G401.6 (cell line): ENCODE measurements around the gene ASTN2.

Experiments
- FAIRE-seq: peaks from 2 replicates; lab custom pipeline; 2012; peaks lifted over from hg19 to GRCh38; lab: Jason Lieb, UNC

Gene ASTN2, protein sequence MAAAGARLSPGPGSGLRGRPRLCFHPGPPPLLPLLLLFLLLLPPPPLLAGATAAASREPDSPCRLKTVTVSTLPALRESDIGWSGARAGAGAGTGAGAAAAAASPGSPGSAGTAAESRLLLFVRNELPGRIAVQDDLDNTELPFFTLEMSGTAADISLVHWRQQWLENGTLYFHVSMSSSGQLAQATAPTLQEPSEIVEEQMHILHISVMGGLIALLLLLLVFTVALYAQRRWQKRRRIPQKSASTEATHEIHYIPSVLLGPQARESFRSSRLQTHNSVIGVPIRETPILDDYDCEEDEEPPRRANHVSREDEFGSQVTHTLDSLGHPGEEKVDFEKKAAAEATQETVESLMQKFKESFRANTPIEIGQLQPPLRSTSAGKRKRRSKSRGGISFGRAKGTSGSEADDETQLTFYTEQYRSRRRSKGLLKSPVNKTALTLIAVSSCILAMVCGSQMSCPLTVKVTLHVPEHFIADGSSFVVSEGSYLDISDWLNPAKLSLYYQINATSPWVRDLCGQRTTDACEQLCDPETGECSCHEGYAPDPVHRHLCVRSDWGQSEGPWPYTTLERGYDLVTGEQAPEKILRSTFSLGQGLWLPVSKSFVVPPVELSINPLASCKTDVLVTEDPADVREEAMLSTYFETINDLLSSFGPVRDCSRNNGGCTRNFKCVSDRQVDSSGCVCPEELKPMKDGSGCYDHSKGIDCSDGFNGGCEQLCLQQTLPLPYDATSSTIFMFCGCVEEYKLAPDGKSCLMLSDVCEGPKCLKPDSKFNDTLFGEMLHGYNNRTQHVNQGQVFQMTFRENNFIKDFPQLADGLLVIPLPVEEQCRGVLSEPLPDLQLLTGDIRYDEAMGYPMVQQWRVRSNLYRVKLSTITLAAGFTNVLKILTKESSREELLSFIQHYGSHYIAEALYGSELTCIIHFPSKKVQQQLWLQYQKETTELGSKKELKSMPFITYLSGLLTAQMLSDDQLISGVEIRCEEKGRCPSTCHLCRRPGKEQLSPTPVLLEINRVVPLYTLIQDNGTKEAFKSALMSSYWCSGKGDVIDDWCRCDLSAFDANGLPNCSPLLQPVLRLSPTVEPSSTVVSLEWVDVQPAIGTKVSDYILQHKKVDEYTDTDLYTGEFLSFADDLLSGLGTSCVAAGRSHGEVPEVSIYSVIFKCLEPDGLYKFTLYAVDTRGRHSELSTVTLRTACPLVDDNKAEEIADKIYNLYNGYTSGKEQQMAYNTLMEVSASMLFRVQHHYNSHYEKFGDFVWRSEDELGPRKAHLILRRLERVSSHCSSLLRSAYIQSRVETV (N-terminal part only)

DNA sequence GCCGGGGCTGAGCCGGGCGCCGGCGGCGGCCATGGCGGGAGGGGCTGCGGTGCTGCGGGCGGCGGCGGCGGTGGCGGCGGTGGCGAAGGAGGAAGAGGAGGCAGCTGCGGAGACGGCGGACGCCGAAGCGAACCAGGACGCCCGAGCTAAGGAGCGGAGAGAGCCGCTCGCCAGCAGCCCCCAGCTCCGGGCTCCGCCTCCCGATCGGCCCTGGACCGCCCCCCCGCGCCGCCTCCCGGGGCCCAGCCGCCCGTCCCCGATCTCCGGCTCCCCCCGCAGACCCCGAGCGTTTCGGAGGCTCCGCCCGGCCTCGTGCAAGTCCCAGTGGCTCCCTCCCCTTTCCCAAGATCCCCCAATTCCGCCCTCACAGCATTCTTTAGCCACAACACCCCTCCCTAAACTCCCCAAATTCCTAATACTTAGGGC lies at the start of gene ASTN2:
TSS of gene ASTN2 (minus strand) at position 152 of the 426 bp plus-strand sequence. CDS start at position 33, 119 bp downstream.
- no peak for FAIRE-seq

DNA sequence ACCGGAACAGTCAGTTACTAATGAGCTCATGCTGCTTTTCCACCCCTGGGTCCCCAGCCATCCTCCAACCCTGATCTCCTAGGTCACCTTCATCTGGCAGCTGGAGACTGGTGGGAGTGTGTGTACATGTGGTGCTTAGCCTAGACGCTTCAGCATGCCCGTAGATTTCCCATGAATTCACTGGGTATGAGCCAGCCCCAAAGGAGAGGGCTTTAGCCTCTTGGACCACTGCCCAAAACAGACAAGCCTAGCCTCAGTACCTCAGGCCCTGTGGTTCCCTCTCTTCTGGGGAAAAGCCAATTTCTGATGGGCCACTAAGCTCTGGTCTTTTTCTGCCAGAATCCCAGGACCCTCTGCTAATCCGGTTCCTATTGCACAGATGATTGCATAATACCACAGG lies 48.0 kb upstream of the ASTN2 start:
- no peak for FAIRE-seq

DNA sequence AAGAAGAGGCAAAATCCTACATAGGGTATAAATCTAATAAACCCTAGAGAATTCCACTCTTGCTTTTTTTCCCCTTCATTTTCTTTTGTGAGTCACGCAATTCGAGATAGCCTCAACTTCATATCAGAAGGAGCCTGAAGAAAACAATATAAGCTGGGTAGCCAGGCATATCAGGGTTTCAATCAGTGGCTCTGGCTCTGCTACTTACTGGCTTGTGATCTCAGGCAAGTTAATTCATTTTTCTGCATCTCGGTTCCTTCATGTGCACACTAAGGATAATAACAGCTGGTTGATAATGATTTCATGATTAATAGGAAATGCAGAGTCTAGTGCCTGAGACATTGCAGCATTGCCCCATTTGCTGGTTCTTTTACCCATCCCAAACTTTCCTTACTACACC lies 46.5 kb upstream of the ASTN2 start:
- FAIRE-seq: no peak

DNA sequence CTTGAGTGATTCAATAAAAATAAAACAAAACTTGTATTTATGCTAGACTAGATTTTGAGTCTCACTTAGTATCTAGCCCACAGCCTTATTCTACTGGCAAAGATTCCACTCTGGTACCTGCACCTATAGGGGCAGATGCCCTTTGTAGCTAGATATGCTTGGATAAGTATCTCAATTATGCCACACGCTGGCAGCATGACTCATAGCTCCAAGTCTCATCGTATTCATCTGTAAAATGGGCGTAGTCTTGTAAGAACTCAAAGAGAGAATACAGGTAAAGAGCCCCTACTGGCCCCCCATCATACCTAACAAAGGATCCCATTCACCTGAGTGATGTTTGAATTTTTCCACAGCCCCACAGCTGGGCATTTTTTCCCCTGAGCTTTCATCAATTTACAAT lies 45.9 kb upstream of the ASTN2 start:
- FAIRE-seq: no peak

DNA sequence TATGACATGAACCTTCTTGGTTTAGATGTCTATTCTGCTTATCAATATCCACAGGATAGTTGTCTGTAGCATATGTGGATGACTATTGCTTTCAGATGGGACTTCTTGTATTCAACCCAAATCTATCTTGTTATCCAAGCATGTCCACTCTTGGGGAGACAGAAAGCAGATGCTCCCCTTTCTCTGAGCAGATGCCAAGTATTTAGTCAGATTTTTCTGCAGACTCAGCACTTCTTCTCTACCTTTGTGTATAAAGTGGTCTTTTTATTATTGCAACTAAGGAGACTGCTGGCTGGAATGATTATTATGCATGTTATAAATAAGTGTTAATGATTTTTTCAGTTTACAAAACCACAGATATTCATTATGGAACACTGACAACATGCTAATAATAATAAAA lies 45.1 kb upstream of the ASTN2 start:
- FAIRE-seq: no peak

DNA sequence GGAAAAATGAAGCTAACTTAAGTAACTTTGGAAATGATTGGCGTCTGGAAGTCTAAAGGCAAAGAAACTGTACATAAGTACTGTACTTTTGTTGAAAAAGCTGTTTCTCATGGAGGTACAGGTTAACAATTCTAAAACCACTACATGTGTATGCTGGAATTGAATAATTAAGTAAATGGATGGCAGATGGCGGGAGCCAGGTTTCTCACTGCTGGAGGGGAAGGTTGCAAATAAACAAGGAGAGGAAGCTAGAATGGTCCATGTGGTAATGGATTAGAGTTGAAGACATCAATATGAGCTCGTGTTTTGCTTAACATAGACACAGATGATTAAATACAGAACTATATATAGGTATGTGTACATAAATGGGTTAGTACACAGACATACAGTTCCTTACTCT lies 43.2 kb upstream of the ASTN2 start:
- no peak for FAIRE-seq

DNA sequence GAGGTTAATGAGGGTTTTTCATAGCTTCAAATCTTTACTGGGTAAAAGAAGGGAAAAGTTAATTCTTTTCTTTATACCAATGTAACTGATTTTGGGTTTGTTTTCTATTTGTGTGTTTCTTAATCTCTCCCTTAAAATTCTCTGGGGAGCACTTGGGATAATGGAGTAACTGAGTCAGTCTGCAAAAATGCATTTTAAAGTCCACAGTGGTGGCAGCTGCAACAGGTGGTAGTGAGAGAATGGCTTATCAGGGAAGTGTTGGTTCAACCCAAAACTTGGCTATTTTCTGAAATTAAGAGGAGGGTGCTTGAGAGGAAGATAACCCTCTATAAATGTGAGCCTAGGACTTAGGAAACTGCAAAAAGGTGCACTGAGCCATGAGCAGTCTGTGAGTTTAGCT lies 39.9 kb upstream of the ASTN2 start:
- FAIRE-seq: no peak

DNA sequence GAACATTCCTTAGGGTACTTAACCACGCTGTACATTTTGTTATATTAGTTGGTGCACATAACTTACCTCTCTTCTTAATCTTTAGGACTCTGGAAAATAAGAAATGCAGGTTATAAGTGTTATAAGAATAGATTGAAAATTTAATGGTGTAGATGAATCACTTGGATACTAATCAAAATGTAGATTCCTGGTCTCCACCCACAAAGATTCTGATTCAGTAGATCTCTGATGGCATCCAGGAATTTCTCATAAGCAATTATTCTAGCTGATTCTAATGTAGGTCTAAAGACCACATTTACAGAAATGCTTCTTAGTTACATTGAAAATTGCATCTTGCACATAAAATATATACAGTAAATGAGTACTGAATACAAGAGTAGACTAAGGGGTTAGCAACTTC lies 38.9 kb upstream of the ASTN2 start:
- no peak for FAIRE-seq

DNA sequence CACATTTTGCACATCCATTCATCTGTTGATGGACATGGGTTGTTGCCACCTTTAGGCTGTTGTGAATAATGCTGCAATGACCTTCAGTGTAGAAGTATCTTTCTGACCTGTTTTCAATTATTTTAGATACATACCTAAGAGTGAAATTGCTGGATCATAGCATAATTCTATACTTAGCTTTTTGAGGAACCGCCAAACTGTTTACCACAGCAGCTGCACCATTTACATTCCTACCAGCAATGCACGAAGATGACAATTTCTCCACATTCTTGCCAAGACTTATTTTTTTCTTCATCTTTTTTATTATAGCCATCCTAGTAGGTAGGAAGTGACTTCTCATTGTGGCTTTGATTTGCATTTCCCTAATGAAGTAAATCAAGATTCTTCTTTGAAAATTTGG lies 36.5 kb upstream of the ASTN2 start:
- no peak for FAIRE-seq

DNA sequence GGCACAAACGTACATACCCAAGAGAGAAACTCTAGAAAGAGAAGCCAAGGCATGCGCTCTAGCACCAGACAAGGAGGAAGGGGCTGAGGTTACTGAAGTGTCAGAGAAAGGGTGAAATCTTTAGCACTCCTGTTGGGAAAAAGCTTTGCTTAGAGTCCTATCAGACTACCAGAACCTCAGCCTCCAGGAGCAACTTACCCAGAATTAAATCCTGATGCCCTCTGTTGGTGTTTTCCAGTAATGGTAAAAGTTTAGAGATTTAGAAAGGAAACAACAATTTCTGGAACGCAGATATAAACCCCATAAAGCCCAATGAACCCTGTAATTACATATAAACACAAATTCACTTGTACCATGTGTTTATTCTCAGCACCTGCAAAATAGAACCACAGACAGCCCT lies 33.2 kb upstream of the ASTN2 start:
- no peak for FAIRE-seq

DNA sequence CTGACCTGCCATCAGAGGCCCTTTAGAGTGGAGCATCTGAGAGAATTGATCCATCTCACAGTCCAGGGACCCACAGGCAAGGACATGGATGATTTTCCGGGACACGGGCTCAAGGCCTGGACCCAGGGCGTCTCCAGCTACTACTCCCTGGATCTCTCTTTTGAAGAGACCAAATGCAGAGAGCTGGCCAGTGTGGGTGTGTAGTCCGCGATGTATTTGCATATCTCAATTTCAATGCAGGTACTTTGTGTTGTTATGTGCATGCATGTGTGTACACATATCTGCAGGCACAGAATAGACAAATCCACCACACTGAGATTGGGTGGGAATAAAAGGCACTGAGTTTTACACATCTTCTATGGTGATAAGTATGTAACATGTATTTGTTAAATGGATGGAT lies 30.8 kb upstream of the ASTN2 start:
- FAIRE-seq: no peak

DNA sequence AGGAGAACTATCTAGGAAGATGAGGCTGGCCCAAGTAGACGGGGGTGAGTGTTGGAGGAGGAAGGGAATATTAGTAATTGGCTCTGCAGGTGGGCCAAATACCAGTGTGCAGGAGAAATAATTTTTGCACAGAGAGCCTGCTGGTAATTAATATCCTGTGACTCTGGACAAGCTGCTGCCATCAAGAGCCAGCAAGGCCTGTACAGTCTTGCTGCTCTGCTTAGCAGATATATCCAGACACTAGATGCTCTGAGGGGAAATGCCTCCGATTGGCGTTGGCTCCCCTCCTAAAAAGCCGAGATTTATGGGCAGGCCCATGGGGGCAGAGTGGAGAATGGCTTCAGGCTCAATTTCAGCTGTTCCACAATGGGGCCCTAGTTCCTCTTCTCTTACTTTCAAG lies 29.6 kb upstream of the ASTN2 start:
- no peak for FAIRE-seq

DNA sequence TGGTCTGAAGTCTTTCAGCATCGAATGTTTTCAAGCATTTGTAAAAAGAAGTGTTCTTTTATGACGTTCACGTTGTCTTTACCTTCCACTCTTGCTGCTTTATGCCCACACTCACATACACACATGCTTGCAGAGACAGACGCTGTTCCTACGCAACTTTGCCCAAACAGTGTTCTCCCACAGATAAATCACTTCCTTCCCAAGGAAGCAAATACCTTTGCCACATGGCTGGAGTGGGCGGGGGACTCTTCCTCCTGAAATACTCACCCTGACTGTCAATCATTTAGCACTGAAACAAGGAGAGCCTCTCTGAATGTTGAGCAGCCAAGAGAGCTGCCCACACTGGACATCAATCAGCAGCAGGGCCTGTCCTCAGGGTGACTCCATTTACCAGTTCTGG lies 22.4 kb upstream of the ASTN2 start:
- no peak for FAIRE-seq

DNA sequence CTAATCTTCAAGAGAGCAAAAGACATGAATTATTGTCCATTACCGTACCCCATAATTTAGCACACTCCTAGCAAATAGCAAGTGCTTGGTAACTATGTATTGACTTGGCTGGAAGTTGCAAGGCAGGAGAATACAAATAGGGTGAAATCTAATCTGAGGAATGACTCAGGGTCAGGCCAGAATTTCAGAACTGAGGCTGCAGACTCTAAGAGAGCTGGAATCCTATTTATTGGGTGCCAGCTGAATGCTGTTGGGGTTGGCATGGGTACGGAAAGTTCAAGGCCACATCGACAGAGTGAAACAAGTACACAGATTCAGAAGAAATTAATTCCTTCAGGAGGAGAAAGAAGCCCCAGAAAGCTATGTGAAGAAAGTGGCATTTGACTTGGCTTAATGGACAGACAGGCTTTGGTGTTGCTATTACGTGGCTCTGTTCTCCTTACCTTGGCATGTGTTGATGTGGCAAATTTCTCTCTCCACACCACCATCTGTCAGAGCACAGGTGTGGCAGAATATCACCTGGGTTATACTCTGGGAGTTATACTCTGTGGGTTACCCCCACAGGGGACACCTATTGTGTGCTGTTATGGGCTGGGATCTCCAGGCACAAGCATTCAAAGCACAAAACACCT lies 20.9 kb upstream of the ASTN2 start:
- no peak for FAIRE-seq

DNA sequence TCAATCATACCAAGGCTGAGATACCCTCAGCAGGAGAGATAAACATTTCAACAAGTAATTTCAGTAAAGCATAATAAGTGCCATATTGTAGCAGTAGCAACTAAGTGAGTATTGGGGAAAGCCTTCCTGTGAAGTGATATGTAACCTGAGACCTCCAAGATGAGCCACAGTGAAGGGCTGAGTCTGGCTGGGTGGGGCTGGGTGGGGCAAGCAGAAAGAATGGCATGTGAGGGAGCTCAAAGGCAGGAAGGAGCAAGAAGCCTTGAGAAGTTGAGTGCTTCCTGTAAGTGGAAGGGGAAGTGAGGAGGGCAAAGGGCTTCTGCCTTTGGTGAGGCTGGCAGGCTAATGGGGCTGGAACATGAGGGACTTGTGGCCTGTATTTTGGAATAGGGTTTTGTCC lies 19.7 kb upstream of the ASTN2 start:
- no peak for FAIRE-seq

DNA sequence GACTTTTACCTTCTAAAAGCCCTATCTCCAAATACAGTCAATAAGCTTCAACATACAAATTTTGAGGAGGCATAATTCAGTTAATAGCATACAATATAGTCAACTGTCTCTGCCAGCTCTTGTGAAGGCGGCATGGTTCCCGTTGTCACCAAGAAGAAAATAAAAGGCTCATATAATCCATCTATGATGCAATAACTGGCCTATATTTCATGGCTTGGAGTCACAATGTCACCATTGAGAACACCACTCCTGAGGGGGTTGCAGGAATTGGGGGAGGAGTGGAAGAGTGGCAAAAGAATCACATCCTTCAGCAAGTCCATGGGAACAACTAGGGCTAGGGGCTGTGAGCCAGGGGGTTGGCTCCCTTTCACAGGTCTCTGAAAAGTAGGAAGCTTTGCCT lies 16.0 kb upstream of the ASTN2 start:
- no peak for FAIRE-seq

DNA sequence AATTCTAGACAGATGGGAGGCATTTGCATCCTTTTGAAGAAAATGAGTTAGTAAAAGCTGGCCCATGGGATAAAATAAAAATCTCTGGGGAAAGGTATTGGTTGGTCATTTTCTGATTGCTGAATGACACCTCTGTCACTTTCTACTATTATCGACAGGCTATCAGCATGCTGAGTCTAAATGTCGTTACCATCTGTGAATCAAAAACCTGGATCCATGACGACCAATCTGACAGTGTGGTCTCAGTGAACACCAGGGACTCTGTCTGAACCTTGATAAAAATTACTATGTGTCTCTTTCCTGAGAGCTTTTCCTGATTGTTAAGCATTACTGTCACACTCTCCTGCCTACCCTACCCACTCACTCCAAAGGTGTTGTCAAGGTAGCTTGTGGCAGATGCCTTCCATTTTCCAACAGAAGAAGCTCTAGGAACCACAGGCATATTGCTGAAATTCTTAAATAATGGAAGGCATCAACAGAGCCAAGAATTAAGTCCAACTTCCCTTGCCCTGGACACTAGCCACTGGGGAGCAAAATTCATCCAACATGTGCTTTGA lies 12.6 kb upstream of the ASTN2 start:
- no peak for FAIRE-seq

DNA sequence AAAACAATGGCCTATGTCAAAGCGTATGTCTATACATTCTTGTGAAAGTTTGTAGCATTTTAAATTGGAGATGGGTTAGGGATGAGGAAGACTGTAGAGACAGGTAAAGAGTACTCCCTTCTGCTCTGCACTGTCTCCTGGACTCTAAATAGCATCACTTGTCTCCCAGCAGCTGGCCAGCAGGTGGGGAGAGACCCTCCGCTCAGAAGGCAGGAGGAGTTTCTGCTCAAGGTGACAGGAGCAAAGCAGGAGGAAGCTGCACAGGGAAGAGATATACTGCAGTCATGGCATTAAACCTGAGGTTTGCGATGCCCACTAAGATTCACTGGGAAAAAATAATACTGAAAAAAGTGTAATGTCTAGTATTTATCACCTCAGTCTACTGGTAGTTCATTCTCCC lies 10.7 kb upstream of the ASTN2 start:
- FAIRE-seq: no peak

DNA sequence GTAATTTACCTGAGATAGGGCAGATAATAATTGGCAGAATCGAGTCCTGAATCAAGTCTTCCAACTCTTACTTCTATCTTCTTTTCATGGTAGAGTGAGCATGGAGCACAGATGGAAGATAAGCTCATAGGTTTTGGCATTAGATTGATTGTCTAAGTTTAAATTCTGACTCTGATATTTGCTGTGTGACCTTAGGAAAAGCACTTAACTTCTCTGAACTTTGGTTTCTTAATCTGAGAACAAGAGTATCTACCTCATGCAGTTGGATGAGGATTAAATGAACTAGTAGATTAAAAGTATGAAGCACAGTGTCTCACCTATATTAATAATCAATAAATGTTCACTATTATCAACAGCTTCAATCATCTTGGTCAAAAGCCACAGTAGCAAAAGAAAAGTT lies 9.4 kb upstream of the ASTN2 start:
- FAIRE-seq: no peak

DNA sequence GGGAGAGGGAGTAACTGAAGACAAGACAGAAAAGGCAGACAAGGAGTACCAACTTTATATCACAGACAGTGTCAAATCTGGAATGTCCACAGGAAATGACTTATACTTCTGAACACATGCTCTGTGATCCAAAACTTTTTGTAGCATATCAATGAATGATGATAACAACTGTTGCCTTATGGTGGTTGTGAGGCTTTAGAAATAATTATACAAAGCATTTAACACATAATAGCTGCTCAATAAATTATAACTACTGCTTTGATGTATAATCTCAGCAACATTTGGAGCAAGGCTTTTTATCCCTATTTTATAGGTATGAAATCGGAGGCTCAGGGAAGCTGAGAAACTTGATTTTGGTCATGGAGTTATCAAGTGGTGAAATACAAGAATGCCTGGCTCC lies 3.3 kb upstream of the ASTN2 start:
- FAIRE-seq: no peak

DNA sequence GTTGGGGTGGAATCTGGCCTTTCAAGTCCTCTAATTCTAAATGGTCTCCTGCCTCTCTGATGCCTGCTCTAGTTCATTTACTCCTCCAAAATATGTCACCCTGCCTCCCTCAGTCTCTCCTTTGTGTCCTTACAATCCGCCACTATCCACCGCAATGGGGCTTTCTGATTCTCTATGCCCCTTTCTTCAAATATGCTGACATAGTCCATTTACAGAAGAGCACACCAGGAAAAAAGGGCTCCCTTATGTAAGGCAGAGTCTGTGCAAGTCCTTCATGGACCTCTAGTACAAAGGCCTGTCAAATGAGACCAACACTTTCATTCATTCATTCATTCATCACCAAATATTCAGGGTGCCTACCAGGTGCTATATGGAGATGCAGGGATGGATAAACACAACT lies 2.0 kb upstream of the ASTN2 start:
- no peak for FAIRE-seq

DNA sequence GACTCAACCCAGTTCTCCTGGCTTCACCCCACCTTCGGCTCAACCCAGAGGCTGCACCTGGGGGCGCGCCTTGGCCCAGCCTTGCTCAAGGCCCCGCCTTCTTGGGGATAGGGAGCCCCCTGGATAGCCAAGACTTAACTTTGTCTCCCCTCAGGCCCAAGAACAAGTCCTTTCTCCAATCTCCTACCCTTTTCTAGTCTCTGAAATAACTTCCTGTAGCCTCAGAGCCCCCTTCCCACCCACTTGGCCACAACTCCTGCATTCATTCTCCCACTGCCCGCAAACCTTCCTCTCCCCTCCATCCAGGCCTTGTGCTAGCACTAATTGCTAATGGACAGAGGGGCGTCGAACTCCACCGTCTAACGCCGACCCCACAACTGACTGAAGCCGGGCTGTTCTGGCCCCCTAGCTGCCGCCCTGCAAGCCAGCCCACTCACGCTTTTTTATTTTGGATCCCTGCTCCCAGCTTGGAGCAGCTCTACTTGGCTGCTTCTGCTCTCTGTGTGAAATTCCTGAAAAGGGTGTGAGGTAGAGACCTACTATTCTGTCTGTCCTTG lies 579 bp upstream of the ASTN2 start:
- no peak for FAIRE-seq
